Caco-2 (cell line): Measurements from ENCODE around the gene ID4. TPM values are rescaled to one million over a fixed set of nuclear protein-coding genes. Genes with fewer than 3 reads are reported as not detected.

Source experiments
- BruUV-seq: library from RNA; stranded (reverse); fragments of 400-500 nt; replicated peaks from 2 replicates; lab custom pipeline; 2021; lab: Mats Ljungman, UMichigan
- CTCF ChIA-PET: fragments of 300-600 bp; sonication (Branson Sonifier 250); formaldehyde crosslinking; loops from one replicate; lab custom pipeline; 2022; ENCODE audit warnings: antibody characterized with exemption; lab: Charles Lee
- POLR2A ChIA-PET: fragments of 300-600 bp; sonication (Branson Sonifier 250); formaldehyde crosslinking; loops from one replicate; lab custom pipeline; 2022; ENCODE audit warnings: antibody characterized with exemption; lab: Charles Lee
- DNase-seq, 2 experiments: peaks; one replicate each; pipeline versions ENCODE4 v3.0.0 to v3.0.0-alpha.2; 2020 to 2022
- H3K27me3 ChIP-seq: replicated peaks from 2 replicates; pipeline ENCODE4 v1.6.0; 2011; ENCODE audit warnings: low read length; ENCODE audit not compliant: control insufficient read depth, insufficient read depth
- H3K36me3 ChIP-seq: 2 replicates; pipeline ENCODE4 v1.5.1; 2011; ENCODE audit warnings: low read length; ENCODE audit not compliant: control insufficient read depth, insufficient read depth
- H3K4me1 ChIP-seq: fragments of 250-450 bp; sonication (Bioruptor Pico); 2 replicates; pipeline ENCODE4 v1.5.1; 2020; ENCODE audit warnings: mild to moderate bottlenecking
- H3K4me3 ChIP-seq: 2 replicates; pipeline ENCODE4 v1.5.1; 2011; ENCODE audit warnings: low read depth, mild to moderate bottlenecking, control low read depth, low read length
- H3K9me3 ChIP-seq: fragments of 250-450 bp; sonication (Bioruptor Pico); 2 replicates; pipeline ENCODE4 v1.5.1; 2020; ENCODE audit warnings: mild to moderate bottlenecking, moderate library complexity
- H3K27ac Mint-ChIP-seq: one replicate; pipeline ENCODE4 v1.8.0; 2022; ENCODE audit warnings: mixed read lengths; ENCODE audit not compliant: unreplicated experiment
- H3K27me3 Mint-ChIP-seq: one replicate; pipeline ENCODE4 v1.8.0; 2022; ENCODE audit warnings: mixed read lengths; ENCODE audit not compliant: insufficient read depth, unreplicated experiment
- H3K36me3 Mint-ChIP-seq: one replicate; pipeline ENCODE4 v1.8.0; 2022; ENCODE audit warnings: mild to moderate bottlenecking, mixed read lengths; ENCODE audit not compliant: insufficient read depth, unreplicated experiment
- H3K4me1 Mint-ChIP-seq: one replicate; pipeline ENCODE4 v1.8.0; 2022; ENCODE audit warnings: low read depth, mixed read lengths; ENCODE audit not compliant: unreplicated experiment
- H3K4me3 Mint-ChIP-seq: one replicate; pipeline ENCODE4 v1.8.0; 2022; ENCODE audit warnings: mild to moderate bottlenecking, moderate library complexity, mixed read lengths; ENCODE audit not compliant: unreplicated experiment
- H3K9me3 Mint-ChIP-seq: one replicate; pipeline ENCODE4 v1.8.0; 2022; ENCODE audit warnings: mixed read lengths; ENCODE audit not compliant: unreplicated experiment
- CTCF ChIP-seq, 2 experiments: fragments of 200-600 bp in 1 of 2; IDR thresholded peaks; 1 replicate in 1 of 2; 2 replicates in 1 of 2; pipeline versions ENCODE4 v1.5.1 to v1.8.0; 2011 to 2022; ENCODE audit warnings: antibody characterized with exemption in 1 of 2, control low read depth in 1 of 2, inconsistent platforms in 1 of 2, low read depth in 1 of 2, low read length in 1 of 2, mild to moderate bottlenecking in 1 of 2, moderate library complexity in 1 of 2; ENCODE audit not compliant: insufficient read depth in 1 of 2, severe bottlenecking in 1 of 2, unreplicated experiment in 1 of 2
- intact Hi-C: fragments of 100-400 bp; cut with micrococcal nuclease; formaldehyde crosslinking; loops from one replicate; pipeline ENCODE4 v1.10.0; 2022; ENCODE audit not compliant: unreplicated experiment
- total RNA-seq: library from RNA; stranded (reverse); gene quantifications from 2 replicates; pipeline ENCODE4 v1.2.3, GENCODE V29; 2022

The ID4 gene
- total RNA-seq, 1 experiment from 2014 or later = not detected

- H3K4me1 ChIP-seq = 0 out of 2 replicates have a peak, but pooled peaks cover 3% of the 10 kb centered on the region
- no peak for TF ChIP-seq CTCF (IDR thresholded peaks at IDR 0.05; ENCODE audit: insufficient read depth in 1 of 2, low read depth in 1 of 2, low read length in 1 of 2, severe bottlenecking in 1 of 2, unreplicated experiment in 1 of 2)
- no peak overlapping the region for H3K27ac Mint-ChIP-seq
- no peak for DNase-seq
- H3K9me3 ChIP-seq = no peaks in the 10 kb centered on the region
- H3K36me3 Mint-ChIP-seq = no peaks in the 10 kb centered on the region
- intact Hi-C loops = no loop called here
- no peaks in the 10 kb centered on the region for H3K4me1 Mint-ChIP-seq
- peaks cover 2% of the 10 kb centered on the region for H3K27me3 ChIP-seq
- ChIA-PET CTCF (no interaction called here), POLR2A (no interaction called here)
- no peaks in the 10 kb centered on the region for H3K36me3 ChIP-seq
- no peak overlapping the region for H3K4me3 Mint-ChIP-seq
- peaks cover 19% of the 10 kb centered on the region for H3K27me3 Mint-ChIP-seq
- no peaks in the 10 kb centered on the region for H3K9me3 Mint-ChIP-seq
- no TSS peak for BruUV-seq
- H3K4me3 ChIP-seq = no peak overlapping the region
Observed at GRCh38 chr6:19834858-19835257, 2.3 kb upstream of the ID4 start.

- CTCF ChIA-PET = no interaction called here
- H3K36me3 Mint-ChIP-seq = no peaks in the 10 kb centered on the region
- DNase-seq = no peak
- H3K9me3 ChIP-seq = no peaks in the 10 kb centered on the region
- POLR2A ChIA-PET = no interaction called here
- TF ChIP-seq CTCF (IDR thresholded peaks at IDR 0.05; ENCODE audit: insufficient read depth in 1 of 2, low read depth in 1 of 2, low read length in 1 of 2, severe bottlenecking in 1 of 2, unreplicated experiment in 1 of 2) = no peak
- no peaks in the 10 kb centered on the region for H3K36me3 ChIP-seq
- 0 out of 2 replicates have a peak, but pooled peaks cover 3% of the 10 kb centered on the region for H3K4me1 ChIP-seq
- H3K4me3 Mint-ChIP-seq = no peak overlapping the region
- H3K9me3 Mint-ChIP-seq = no peaks in the 10 kb centered on the region
- BruUV-seq = no TSS peak
- H3K27ac Mint-ChIP-seq = no peak overlapping the region
- peaks cover 2% of the 10 kb centered on the region for H3K27me3 ChIP-seq
- intact Hi-C loops = no loop called here
- no peaks in the 10 kb centered on the region for H3K4me1 Mint-ChIP-seq
- no peak overlapping the region for H3K4me3 ChIP-seq
- peaks cover 20% of the 10 kb centered on the region for H3K27me3 Mint-ChIP-seq
Observed at GRCh38 chr6:19835605-19836004, 1.6 kb upstream of the ID4 start.

DNA sequence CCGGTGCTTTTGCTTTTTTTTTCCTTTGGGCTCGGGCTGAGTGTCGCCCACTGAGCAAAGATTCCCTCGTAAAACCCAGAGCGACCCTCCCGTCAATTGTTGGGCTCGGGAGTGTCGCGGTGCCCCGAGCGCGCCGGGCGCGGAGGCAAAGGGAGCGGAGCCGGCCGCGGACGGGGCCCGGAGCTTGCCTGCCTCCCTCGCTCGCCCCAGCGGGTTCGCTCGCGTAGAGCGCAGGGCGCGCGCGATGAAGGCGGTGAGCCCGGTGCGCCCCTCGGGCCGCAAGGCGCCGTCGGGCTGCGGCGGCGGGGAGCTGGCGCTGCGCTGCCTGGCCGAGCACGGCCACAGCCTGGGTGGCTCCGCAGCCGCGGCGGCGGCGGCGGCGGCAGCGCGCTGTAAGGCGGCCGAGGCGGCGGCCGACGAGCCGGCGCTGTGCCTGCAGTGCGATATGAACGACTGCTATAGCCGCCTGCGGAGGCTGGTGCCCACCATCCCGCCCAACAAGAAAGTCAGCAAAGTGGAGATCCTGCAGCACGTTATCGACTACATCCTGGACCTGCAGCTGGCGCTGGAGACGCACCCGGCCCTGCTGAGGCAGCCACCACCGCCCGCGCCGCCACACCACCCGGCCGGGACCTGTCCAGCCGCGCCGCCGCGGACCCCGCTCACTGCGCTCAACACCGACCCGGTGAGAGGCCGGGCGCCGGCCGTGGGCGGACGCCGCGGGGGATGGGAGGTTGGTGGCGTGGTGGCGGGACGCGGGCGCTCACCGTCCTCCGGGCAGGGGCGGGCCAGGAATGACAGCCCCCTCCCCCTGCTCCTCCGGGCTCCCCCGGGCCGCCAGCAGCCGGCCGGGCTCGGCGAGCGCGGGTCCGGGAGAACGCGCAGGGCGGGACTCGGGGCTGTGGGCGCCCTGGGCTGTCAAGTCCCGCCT, 606 bp downstream of the ID4 start:
- intact Hi-C loops = no loop called here
- peak in 1 of 2 experiments; percentile 38 for DNase-seq
- Histone ChIP-seq H3K36me3 (no peaks in the 10 kb centered on the region), H3K9me3 (no peaks in the 10 kb centered on the region), H3K4me1 (0 out of 2 replicates have a peak, but pooled peaks cover 3% of the 10 kb centered on the region), H3K27me3 (peaks cover 2% of the 10 kb centered on the region), H3K4me3 (peak overlapping the region; percentile 36)
- Mint-ChIP-seq H3K27ac (no peak overlapping the region), H3K9me3 (no peaks in the 10 kb centered on the region), H3K36me3 (no peaks in the 10 kb centered on the region), H3K27me3 (peaks cover 20% of the 10 kb centered on the region), H3K4me3 (peak overlapping the region; percentile 57), H3K4me1 (no peaks in the 10 kb centered on the region)
- POLR2A ChIA-PET = no interaction called here
- CTCF ChIA-PET = no interaction called here
- TF ChIP-seq CTCF (IDR thresholded peaks at IDR 0.05; ENCODE audit: insufficient read depth in 1 of 2, low read depth in 1 of 2, low read length in 1 of 2, severe bottlenecking in 1 of 2, unreplicated experiment in 1 of 2) = no peak
- no TSS peak for BruUV-seq
